SHP77 treated with DMSO at 0.1 percent for 48 hours (cell line): ENCODE data around the gene SRD5A3.
A peak's percentile ranks its signal among the peaks of the same experiment; 100 is the strongest.

Experiments used
- DNase-seq: peaks from one replicate; lab custom pipeline; 2025; lab: John Stamatoyannopoulos, UW

Gene SRD5A3

GRCh38 chr4:55345980-55346850, at the start of gene SRD5A3:
Gene SRD5A3, plus strand, starts transcription at chr4:55346242. Its CDS starts 95 bp downstream, at chr4:55346337.
- peak; percentile 73 for DNase-seq

- no peak for DNase-seq
Measured at GRCh38 chr4:55297346-55297745, 48.7 kb upstream of the SRD5A3 start.

GRCh38 chr4:55303760-55304165, 42.3 kb upstream of the SRD5A3 start:
- DNase-seq: no peak

GRCh38 chr4:55304303-55304702, 41.7 kb upstream of the SRD5A3 start:
- no peak for DNase-seq

- no peak for DNase-seq
Measured at GRCh38 chr4:55308071-55308470, 38.0 kb upstream of the SRD5A3 start.

GRCh38 chr4:55311792-55312488, 34.1 kb upstream of the SRD5A3 start:
- DNase-seq: no peak

GRCh38 chr4:55312489-55313101, 33.4 kb upstream of the SRD5A3 start:
- DNase-seq: peak; percentile 11

- DNase-seq: no peak
Measured at GRCh38 chr4:55314141-55314820, 31.8 kb upstream of the SRD5A3 start.

- DNase-seq: no peak
Measured at GRCh38 chr4:55318175-55319129, 27.6 kb upstream of the SRD5A3 start.

GRCh38 chr4:55321707-55322264, 24.3 kb upstream of the SRD5A3 start:
- peak; percentile 62 for DNase-seq

- no peak for DNase-seq
Measured at GRCh38 chr4:55323375-55323774, 22.7 kb upstream of the SRD5A3 start.

- no peak for DNase-seq
Measured at GRCh38 chr4:55326629-55327028, 19.4 kb upstream of the SRD5A3 start.

GRCh38 chr4:55329012-55329411, 17.0 kb upstream of the SRD5A3 start:
- no peak for DNase-seq

- no peak for DNase-seq
Measured at GRCh38 chr4:55330241-55330640, 15.8 kb upstream of the SRD5A3 start.

- no peak for DNase-seq
Measured at GRCh38 chr4:55336138-55337034, 9.7 kb upstream of the SRD5A3 start.

- DNase-seq: no peak
Measured at GRCh38 chr4:55337944-55338343, 8.1 kb upstream of the SRD5A3 start.

- no peak for DNase-seq
Measured at GRCh38 chr4:55338486-55338885, 7.6 kb upstream of the SRD5A3 start.

- DNase-seq: no peak
Measured at GRCh38 chr4:55340266-55340665, 5.8 kb upstream of the SRD5A3 start.

- no peak for DNase-seq
Measured at GRCh38 chr4:55343887-55344286, 2.2 kb upstream of the SRD5A3 start.

- DNase-seq: no peak
Measured at GRCh38 chr4:55345054-55345453, 988 bp upstream of the SRD5A3 start.
